Smooth muscle cell of the umbilical artery (primary cell): Measurements from ENCODE around the gene COL6A6. TPM values are rescaled to one million over a fixed set of nuclear protein-coding genes. Genes with fewer than 3 reads are reported as not detected.

Source experiments
- total RNA-seq: library from RNA; depleted of rRNA; stranded (reverse); fragments of >200 nt; gene quantifications from 2 replicates; pipeline ENCODE4 v1.2.3, GENCODE V29; 2014

COL6A6 gene
- 0.30 TPM in 1 of 2 replicates, not detected in the other for total RNA-seq

GRCh38 chr3:130516645-130517512, at the start of gene COL6A6:
COL6A6 (plus strand) TSS chr3:130517177; CDS start chr3:130560365, 43,188 bp downstream.

Other genes starting within 250 kb of the COL6A6 start
- gene COL6A5, start 171.5 kb upstream of the COL6A6 start, total RNA-seq = under 0.01 TPM in 1 of 2 replicates, not detected in the other
- 24.6 and 31.8 TPM in 2 replicates for gene PIK3R4, start 229.7 kb downstream of the COL6A6 start, total RNA-seq